ENCODE data around the gene KIF3B.

DNA sequence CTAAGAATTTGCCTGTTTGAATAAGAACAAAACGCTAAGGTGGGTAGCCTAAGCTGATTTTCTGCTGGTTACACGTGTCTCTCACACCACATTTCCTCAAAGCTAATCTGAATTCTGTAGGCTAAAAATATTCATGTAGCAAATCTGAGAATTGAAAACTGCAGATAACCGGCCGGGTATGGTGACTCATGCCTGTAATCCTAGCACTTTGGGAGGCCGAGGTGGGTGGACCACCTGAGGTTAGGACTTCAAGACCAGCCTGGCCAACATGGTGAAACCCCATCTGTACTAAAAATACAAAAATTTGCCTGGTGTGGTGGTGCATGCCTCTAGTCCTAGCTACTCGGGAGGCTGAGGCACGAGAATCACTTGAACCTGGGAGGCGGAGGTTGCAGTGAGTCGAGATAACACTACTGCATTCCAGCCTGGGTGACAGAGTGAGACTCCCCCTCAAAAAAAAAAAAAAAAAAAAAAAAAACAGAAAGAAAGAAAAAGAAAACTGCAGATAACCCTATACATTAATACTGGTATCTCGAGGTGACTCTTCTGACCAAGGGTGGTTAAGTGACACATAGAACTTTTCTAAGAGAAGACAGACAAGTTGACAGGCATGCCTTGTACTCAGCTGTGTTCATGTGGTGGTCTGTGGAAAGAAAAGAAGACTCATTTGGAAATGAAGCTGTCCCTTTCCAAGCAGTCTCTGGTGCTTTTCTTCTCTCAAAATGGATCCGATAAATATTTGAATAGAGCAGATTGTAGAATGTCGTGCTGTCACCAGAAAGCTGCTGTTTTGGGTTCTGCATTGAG lies 55.9 kb downstream of the KIF3B start:
- TF ChIP-seq, protein P1, sequence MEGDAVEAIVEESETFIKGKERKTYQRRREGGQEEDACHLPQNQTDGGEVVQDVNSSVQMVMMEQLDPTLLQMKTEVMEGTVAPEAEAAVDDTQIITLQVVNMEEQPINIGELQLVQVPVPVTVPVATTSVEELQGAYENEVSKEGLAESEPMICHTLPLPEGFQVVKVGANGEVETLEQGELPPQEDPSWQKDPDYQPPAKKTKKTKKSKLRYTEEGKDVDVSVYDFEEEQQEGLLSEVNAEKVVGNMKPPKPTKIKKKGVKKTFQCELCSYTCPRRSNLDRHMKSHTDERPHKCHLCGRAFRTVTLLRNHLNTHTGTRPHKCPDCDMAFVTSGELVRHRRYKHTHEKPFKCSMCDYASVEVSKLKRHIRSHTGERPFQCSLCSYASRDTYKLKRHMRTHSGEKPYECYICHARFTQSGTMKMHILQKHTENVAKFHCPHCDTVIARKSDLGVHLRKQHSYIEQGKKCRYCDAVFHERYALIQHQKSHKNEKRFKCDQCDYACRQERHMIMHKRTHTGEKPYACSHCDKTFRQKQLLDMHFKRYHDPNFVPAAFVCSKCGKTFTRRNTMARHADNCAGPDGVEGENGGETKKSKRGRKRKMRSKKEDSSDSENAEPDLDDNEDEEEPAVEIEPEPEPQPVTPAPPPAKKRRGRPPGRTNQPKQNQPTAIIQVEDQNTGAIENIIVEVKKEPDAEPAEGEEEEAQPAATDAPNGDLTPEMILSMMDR (IDR thresholded peaks at IDR 0.05) = no peak
- TF ChIP-seq POLR2AphosphoS5 (IDR thresholded peaks at IDR 0.05) (no peak), POLR2A (IDR thresholded peaks at IDR 0.05) (no peak), EP300 (IDR thresholded peaks at IDR 0.05; ENCODE audit: low read depth) (no peak)
